Peyer's patch (tissue), 4 donors: ENCODE data around the gene SEMA5A.

ENCODE experiments used
- POLR2A ChIP-seq, 2 donors: fragments of 450-650 bp; IDR thresholded peaks; one replicate each; pipeline ENCODE4 v1.5.1; 2017; ENCODE audit warnings: antibody characterized with exemption in 2 of 2, mild to moderate bottlenecking in 2 of 2, moderate library complexity in 2 of 2
- TF ChIP-seq, protein P1 (sequence below), 6 experiments: fragments of 450-650 bp in 4 of 6; fragments of 200-600 bp in 2 of 6; sonication (generic) in 1 of 6; IDR thresholded peaks; one replicate each; pipeline ENCODE4 v1.5.1; 2017 to 2019; ENCODE audit warnings: antibody characterized with exemption in 6 of 6, mild to moderate bottlenecking in 3 of 6, moderate library complexity in 1 of 6

DNA sequence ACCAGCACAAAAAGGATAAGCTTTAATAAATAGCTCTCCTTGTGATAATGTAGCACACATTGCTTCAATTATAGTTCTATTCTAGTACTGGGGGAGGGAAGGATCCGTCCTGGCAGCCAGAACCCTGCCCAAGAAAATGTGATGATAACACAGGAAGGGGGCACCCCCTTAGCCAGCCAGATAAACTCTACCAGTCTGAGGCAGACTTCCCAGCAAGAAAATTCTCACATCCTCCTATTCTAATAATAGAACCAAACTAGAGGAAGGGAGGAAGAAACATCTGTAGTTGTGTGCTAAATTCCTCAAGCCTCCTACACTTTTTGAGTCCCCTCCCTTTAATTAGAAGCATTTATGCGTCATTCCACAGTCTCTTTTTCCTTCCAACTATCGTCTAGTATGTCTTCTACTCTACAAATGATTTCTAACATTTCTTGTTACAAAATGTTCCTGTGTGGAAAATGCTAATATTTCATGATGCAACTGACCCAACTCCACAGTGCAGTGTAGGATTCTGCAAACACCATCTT, 261.0 kb downstream of the SEMA5A start:
- TF ChIP-seq, protein P1, sequence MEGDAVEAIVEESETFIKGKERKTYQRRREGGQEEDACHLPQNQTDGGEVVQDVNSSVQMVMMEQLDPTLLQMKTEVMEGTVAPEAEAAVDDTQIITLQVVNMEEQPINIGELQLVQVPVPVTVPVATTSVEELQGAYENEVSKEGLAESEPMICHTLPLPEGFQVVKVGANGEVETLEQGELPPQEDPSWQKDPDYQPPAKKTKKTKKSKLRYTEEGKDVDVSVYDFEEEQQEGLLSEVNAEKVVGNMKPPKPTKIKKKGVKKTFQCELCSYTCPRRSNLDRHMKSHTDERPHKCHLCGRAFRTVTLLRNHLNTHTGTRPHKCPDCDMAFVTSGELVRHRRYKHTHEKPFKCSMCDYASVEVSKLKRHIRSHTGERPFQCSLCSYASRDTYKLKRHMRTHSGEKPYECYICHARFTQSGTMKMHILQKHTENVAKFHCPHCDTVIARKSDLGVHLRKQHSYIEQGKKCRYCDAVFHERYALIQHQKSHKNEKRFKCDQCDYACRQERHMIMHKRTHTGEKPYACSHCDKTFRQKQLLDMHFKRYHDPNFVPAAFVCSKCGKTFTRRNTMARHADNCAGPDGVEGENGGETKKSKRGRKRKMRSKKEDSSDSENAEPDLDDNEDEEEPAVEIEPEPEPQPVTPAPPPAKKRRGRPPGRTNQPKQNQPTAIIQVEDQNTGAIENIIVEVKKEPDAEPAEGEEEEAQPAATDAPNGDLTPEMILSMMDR (IDR thresholded peaks at IDR 0.05) = no peak
- no peak for TF ChIP-seq POLR2A (IDR thresholded peaks at IDR 0.05)
